GM23248 (cell line): ENCODE results near the gene PC.

ENCODE experiments used
- EZH2 ChIP-seq: fragments of 200-600 bp; sonication (generic); IDR thresholded peaks from 2 replicates; pipeline ENCODE4 v1.6.1; 2018; ENCODE audit warnings: antibody characterized with exemption, mild to moderate bottlenecking; ENCODE audit not compliant: insufficient read depth, poor library complexity, severe bottlenecking
- EZH2phosphoT487 ChIP-seq: fragments of 200-600 bp; sonication (generic); IDR thresholded peaks from 2 replicates; pipeline ENCODE4 v1.6.1; 2018; ENCODE audit warnings: antibody characterized with exemption, moderate library complexity, mild to moderate bottlenecking, low read depth; ENCODE audit not compliant: insufficient read depth

DNA sequence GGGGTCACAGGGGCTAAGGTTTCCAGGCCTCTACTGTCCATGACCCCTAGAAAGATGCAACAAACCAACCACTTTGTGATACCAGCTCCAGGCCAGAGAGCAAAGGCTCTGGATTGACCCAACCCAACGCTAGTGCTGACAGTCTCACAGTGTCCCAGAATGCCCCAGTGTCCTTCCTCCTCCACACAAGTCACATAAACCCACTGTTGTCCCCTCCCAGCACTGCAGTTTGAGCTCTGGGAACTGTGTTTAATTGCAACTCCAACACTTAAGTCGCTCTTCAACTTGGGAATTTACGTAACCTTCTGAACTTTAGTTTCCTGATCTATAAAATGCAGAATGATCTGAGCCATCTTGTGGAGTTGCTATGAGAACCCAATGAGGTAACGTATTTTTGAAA, 47.5 kb downstream of the PC start:
- no peak for TF ChIP-seq EZH2phosphoT487
- TF ChIP-seq EZH2, result no peak
